GM12801 (cell line): ENCODE results near the gene TRIO.

Experiments used
- TF ChIP-seq, protein P1 (sequence below): IDR thresholded peaks from one replicate; pipeline ENCODE4 v1.5.1; 2011; ENCODE audit warnings: control low read depth; ENCODE audit not compliant: insufficient read length; ENCODE audit errors: extremely low read depth

TRIO gene

DNA sequence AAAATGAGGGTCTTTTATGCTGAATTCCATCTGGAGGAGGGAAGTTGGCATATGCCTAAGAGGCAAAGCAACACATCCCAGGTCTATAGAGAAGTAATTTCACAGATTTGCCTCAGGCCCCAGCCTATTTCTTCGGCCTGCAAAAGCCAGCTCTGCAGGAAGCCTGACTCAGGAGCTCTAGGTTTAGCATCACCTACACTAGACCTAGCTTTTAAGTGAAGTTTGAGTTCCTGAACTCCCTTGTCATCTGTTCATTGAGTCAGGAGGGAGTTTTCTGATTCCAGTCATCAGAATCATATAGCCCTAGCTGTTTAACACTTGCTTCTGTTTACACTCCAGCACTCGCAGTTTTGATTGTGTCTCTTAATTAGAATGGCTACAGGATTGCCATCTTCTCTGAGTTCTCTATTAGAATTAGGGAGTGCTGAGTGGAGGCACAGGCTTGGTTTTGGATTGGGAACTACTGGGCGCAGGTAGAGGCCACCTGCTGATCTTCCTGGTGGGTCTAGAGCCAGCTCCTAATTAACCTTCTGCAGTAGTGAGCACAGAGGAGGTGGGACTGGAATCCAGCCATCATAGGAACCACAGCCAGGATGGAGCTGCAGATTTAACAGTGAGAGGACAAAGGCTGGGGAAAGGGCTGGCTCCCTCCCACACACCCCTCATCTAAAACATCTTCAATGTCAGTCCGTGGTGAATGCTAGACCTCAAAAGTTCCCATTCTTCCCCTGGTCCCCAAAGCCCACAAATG lies 179.5 kb downstream of the TRIO start:
- TF ChIP-seq, protein P1, sequence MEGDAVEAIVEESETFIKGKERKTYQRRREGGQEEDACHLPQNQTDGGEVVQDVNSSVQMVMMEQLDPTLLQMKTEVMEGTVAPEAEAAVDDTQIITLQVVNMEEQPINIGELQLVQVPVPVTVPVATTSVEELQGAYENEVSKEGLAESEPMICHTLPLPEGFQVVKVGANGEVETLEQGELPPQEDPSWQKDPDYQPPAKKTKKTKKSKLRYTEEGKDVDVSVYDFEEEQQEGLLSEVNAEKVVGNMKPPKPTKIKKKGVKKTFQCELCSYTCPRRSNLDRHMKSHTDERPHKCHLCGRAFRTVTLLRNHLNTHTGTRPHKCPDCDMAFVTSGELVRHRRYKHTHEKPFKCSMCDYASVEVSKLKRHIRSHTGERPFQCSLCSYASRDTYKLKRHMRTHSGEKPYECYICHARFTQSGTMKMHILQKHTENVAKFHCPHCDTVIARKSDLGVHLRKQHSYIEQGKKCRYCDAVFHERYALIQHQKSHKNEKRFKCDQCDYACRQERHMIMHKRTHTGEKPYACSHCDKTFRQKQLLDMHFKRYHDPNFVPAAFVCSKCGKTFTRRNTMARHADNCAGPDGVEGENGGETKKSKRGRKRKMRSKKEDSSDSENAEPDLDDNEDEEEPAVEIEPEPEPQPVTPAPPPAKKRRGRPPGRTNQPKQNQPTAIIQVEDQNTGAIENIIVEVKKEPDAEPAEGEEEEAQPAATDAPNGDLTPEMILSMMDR: no peak

- TF ChIP-seq, protein P1: no peak
These were observed 180.3 kb downstream of the TRIO start for GRCh38 chr5:14323466-14323865.

DNA sequence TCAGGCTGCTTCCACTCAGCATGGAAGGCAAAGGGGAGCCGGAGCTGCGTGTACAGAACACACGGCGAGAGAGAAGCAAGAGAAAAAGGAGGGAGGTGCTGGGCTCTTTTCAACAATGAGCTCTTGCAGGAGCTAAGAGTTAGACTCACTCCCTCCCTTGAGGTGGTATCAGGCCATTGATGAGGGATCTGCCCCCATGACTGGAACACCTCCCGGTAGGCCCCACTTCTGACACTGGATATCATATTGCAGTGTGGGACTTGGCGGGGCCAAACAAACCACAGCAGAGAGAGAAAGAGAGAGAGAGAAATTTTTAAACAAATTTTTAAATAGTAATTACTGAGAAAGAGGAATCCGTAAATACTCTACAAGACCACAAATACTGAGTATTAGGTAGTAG lies 182.2 kb downstream of the TRIO start:
- TF ChIP-seq, protein P1: no peak

DNA sequence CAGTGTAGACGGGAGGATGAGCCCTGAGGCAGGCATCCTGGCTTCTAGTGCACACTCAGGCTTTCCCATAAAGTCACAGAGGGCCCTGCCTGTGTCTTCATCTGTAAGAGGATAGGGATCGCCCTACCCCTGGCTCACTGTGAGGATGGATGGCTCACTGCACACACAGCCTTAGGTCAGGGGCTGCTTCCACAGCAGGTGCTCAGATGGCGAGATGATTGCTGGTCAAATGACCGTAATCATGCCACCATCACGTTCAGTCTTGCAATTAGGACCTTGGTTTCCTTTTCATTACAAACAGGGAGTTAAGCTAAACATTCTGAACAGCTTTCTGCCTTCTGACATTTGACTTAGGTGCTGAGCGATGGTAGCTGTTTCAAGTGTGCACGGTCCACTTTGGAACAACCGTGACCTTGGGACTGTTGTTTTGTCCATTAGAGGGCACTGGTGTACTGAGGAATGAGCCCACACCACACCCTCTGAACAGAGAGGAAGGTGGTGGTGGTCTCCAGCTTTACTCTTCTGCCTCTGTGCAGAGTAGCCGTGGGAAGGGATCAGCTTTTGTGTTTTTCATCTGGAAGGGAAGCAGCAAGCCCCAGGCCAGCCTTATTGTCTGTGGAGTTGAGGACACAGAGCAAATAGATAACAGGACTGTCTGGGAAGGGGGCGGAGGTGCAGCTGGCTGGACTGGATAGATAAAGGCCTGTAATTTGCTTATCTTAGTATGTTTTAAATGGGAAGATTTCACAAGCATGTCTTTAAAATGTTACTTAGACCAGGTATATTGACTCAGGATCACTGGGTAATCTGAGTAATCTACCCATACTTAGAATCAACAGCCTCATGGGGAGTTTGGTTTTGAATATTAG lies 183.1 kb downstream of the TRIO start:
- TF ChIP-seq, protein P1: no peak

DNA sequence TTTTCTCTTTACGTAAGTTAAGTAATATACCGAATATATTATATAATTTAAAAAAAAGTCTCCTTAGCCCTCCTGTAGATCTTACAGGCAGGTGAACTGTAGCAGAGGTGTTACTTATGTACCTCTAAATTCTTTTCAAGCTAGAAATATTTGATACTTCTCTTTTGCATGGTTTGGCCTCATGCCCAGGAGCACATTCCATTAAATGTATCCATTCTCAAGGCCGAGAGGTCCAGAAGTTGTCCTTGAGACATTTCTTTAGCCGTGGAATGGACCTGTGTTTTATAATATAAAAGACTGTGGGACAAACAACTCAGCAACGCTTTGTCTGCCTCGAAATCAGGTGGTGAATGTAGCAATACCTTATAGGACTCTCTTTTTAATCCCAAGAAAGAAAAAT lies 184.5 kb downstream of the TRIO start:
- TF ChIP-seq, protein P1: no peak

DNA sequence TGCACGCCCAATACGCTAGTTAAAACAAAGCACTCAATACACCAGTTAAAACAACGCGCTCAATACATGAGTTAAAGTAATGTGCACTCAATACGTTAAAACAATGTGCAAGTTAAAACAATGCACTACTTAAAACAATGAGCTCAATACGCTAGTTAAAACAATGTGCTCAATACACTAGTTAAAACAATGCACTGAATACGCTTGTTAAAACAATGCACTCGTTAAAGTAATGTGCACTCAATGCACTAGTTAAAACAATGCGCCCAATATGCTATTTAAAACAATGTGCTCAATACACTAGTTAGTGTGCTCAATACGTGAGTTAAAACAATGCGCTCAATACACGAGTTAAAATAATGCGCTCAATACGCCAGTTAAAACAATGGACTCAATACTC lies 185.0 kb downstream of the TRIO start:
- TF ChIP-seq, protein P1: no peak

- TF ChIP-seq, protein P1: no peak
These were observed 187.1 kb downstream of the TRIO start for GRCh38 chr5:14330291-14330690.
